ENCODE results near the gene GPSM1. TPM values are rescaled to one million over a fixed set of nuclear protein-coding genes. Genes with fewer than 3 reads are reported as not detected.

GPSM1 gene
- total and polyA plus RNA-seq, 2 experiments from 2014 or later = 58.5 to 116 TPM

- H3K9me3 ChIP-seq (ENCODE audit: low read depth) = no peaks in the 10 kb centered on the region
- H3K36me3 ChIP-seq = peaks cover 5% of the 10 kb centered on the region
- no peak for TF ChIP-seq CTCF (IDR thresholded peaks at IDR 0.05; ENCODE audit: low read depth, low read length)
- no peaks in the 10 kb centered on the region for H3K27me3 ChIP-seq
- H3K4me1 ChIP-seq (ENCODE audit: low read depth) = no peaks in the 10 kb centered on the region
- no peak overlapping the region for H3K4me3 ChIP-seq
- no peak overlapping the region for H3K27ac ChIP-seq
- DNase-seq (ENCODE audit: low read depth in 1 of 2, low spot score in 1 of 2) = no peak
Observed at GRCh38 chr9:136362450-136362784, 35.1 kb downstream of the GPSM1 start.

GRCh38 chr9:136363106-136363948 lies 36.0 kb downstream of the GPSM1 start, which contains the start of gene DNLZ:
Gene DNLZ (minus strand): TSS chr9:136363744. CDS start chr9:136363714, 30 bp downstream.
- H3K27me3 ChIP-seq = no peaks in the 10 kb centered on the region
- H3K27ac ChIP-seq = peak within 1 kb of the TSS; percentile 15
- peak; percentile 82 for TF ChIP-seq CTCF (IDR thresholded peaks at IDR 0.05; ENCODE audit: low read depth, low read length)
- peak within 1 kb of the TSS; percentile 68 for H3K4me3 ChIP-seq
- DNase-seq (ENCODE audit: low read depth in 1 of 2, low spot score in 1 of 2) = peak; percentile 95 to 97
- H3K9me3 ChIP-seq (ENCODE audit: low read depth) = no peaks in the 10 kb centered on the region
- H3K36me3 ChIP-seq = peaks cover under 1% of the 10 kb centered on the region
- H3K4me1 ChIP-seq (ENCODE audit: low read depth) = no peaks in the 10 kb centered on the region

DNA sequence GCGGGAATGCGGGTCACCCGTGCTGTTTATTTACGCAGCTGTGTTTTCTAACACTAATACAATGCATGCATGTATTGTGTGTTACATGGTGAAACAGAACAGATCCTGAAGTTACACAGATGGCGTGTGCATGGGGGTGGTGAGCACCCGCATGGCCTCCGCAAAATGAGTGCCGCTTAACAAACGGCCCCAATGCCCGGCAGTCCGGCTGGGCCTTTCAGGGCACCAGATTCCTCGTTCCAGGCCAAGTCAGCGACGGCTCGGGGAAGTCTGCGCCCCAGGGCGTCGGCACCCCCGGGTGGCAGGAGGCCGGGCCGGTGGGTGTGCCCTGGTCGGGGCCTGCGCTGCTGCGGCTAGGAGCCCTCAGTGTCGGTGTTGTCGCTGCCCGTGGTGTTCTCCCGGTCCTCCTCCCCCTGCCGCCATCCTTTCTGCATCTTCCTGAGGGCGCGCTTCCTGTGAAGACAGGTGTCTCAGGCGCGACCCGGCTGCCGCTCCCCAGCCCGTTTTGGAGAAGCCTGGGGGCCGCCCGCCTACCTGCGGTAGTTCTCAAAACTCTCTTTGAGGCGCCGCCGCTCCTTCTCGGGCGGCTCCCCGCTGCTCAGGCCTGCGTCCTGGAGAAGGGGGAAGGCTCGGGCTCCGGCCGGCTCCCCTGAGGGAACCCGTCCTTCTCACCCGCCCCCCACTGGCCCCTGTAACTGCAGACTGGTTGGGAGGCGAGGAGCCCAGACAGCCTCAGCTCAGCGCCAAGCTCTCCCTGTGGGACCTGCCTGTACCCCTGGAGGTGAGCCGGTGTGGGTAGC lies 36.8 kb downstream of the GPSM1 start:
- Histone ChIP-seq H3K27me3 (no peaks in the 10 kb centered on the region), H3K4me3 (no peak overlapping the region), H3K27ac (no peak overlapping the region), H3K36me3 (no peaks in the 10 kb centered on the region), H3K4me1 (ENCODE audit: low read depth) (no peaks in the 10 kb centered on the region), H3K9me3 (ENCODE audit: low read depth) (no peaks in the 10 kb centered on the region)
- DNase-seq (ENCODE audit: low read depth in 1 of 2, low spot score in 1 of 2) = no peak
- TF ChIP-seq CTCF (IDR thresholded peaks at IDR 0.05; ENCODE audit: low read depth, low read length) = no peak

GRCh38 chr9:136364942-136365774 lies 37.8 kb downstream of the GPSM1 start:
- H3K27ac ChIP-seq = no peak overlapping the region
- no peak for TF ChIP-seq CTCF (IDR thresholded peaks at IDR 0.05; ENCODE audit: low read depth, low read length)
- no peaks in the 10 kb centered on the region for H3K27me3 ChIP-seq
- H3K36me3 ChIP-seq = no peaks in the 10 kb centered on the region
- no peaks in the 10 kb centered on the region for H3K9me3 ChIP-seq (ENCODE audit: low read depth)
- DNase-seq (ENCODE audit: low read depth in 1 of 2, low spot score in 1 of 2) = no peak
- H3K4me3 ChIP-seq = no peak overlapping the region
- no peaks in the 10 kb centered on the region for H3K4me1 ChIP-seq (ENCODE audit: low read depth)

DNA sequence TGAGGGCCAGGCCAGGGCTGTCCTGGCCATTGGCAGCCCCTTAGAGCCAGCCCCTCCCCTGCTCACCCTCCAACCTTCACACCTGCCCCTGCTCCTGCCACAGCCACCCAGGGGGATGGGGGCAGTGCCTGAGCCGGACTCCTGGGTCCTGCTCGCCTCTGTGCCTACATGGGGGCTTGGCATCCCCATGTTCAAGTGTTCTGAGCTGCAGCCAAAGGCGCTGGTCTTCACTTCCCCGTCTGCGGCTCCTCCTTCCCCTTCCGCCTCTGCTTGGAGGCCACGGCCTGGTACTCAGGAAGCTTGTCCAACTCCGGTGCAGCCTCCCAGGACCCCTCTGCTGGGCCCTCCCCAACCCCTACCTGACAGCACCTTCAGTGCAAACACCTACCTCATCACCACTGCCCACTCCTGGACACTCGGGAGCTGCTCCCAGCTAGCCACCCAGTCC lies 38.5 kb downstream of the GPSM1 start:
- Histone ChIP-seq H3K4me1 (ENCODE audit: low read depth) (no peaks in the 10 kb centered on the region), H3K36me3 (no peaks in the 10 kb centered on the region), H3K27ac (no peak overlapping the region), H3K9me3 (ENCODE audit: low read depth) (no peaks in the 10 kb centered on the region), H3K4me3 (no peak overlapping the region), H3K27me3 (no peaks in the 10 kb centered on the region)
- TF ChIP-seq CTCF (IDR thresholded peaks at IDR 0.05; ENCODE audit: low read depth, low read length) = no peak
- no peak for DNase-seq (ENCODE audit: low read depth in 1 of 2, low spot score in 1 of 2)
